ENCODE data around the gene ANKZF1. TPM values are rescaled to one million over a fixed set of nuclear protein-coding genes. Genes with fewer than 3 reads are reported as not detected.

The ANKZF1 gene
- total RNA-seq, 1 experiment from 2014 or later = 36.2 TPM

GRCh38 chr2:219180961-219181360 lies 48.6 kb upstream of the ANKZF1 start:
- CTCF ChIA-PET = no interaction called here
- H3K9me3 ChIP-seq (ENCODE audit: control insufficient read depth, insufficient read depth, low read depth, low read length) = no peaks in the 10 kb centered on the region
- ATAC-seq = no peak
- H3K27ac ChIP-seq (ENCODE audit: low read length) = no peak overlapping the region
- peaks cover 10% of the 10 kb centered on the region for H3K4me1 ChIP-seq (ENCODE audit: control insufficient read depth, insufficient read depth, low read length)
- H3K27me3 ChIP-seq (ENCODE audit: control insufficient read depth, insufficient read depth, low read length) = no peaks in the 10 kb centered on the region
- POLR2A ChIA-PET = no interaction called here
- in situ Hi-C loops (cut with HindIII; ENCODE audit: low pct_unique_long_range_greater_than_20kb, low sequenced_read_pairs) = no loop called here
- TF ChIP-seq CTCF (IDR thresholded peaks at IDR 0.05) (no peak), TCF7L2 (IDR thresholded peaks at IDR 0.05; ENCODE audit: low read depth, low read length) (no peak), REST (IDR thresholded peaks at IDR 0.05; ENCODE audit: insufficient read depth in 1 of 2, low read depth in 2 of 2, low read length in 1 of 2) (no peak), SIN3A (IDR thresholded peaks at IDR 0.05; ENCODE audit: borderline replicate concordance, insufficient read depth, low read depth, low read length) (no peak), POLR2AphosphoS5 (IDR thresholded peaks at IDR 0.05; ENCODE audit: low read depth, low read length) (no peak)
- H3K36me3 ChIP-seq (ENCODE audit: control insufficient read depth, insufficient read depth, low read length) = peaks cover 25% of the 10 kb centered on the region
- H3K4me3 ChIP-seq (ENCODE audit: low read depth in 2 of 2, low read length in 2 of 2) = no peak overlapping the region
- intact Hi-C loops (cut with micrococcal nuclease; ENCODE audit: unreplicated experiment) = no loop called here
- DNase-seq (ENCODE audit: low read depth, low spot score) = no peak
- BruUV-seq (replicated peaks) = no TSS peak

GRCh38 chr2:219181531-219181930 lies 48.1 kb upstream of the ANKZF1 start:
- in situ Hi-C loops (cut with HindIII; ENCODE audit: low pct_unique_long_range_greater_than_20kb, low sequenced_read_pairs) (no loop called here), intact Hi-C loops (cut with micrococcal nuclease; ENCODE audit: unreplicated experiment) (no loop called here)
- Histone ChIP-seq H3K36me3 (ENCODE audit: control insufficient read depth, insufficient read depth, low read length) (peaks cover 25% of the 10 kb centered on the region), H3K27ac (ENCODE audit: low read length) (no peak overlapping the region), H3K27me3 (ENCODE audit: control insufficient read depth, insufficient read depth, low read length) (no peaks in the 10 kb centered on the region), H3K4me3 (ENCODE audit: low read depth in 2 of 2, low read length in 2 of 2) (no peak overlapping the region), H3K4me1 (ENCODE audit: control insufficient read depth, insufficient read depth, low read length) (peaks cover 10% of the 10 kb centered on the region), H3K9me3 (ENCODE audit: control insufficient read depth, insufficient read depth, low read depth, low read length) (no peaks in the 10 kb centered on the region)
- POLR2A ChIA-PET = no interaction called here
- no TSS peak for BruUV-seq (replicated peaks)
- DNase-seq (ENCODE audit: low read depth, low spot score) = no peak
- CTCF ChIA-PET = no interaction called here
- ATAC-seq = no peak
- no peak for TF ChIP-seq SIN3A (IDR thresholded peaks at IDR 0.05; ENCODE audit: borderline replicate concordance, insufficient read depth, low read depth, low read length)
- no peak for TF ChIP-seq POLR2AphosphoS5 (IDR thresholded peaks at IDR 0.05; ENCODE audit: low read depth, low read length)
- TF ChIP-seq REST (IDR thresholded peaks at IDR 0.05; ENCODE audit: insufficient read depth in 1 of 2, low read depth in 2 of 2, low read length in 1 of 2) = no peak
- no peak for TF ChIP-seq CTCF (IDR thresholded peaks at IDR 0.05)
- no peak for TF ChIP-seq TCF7L2 (IDR thresholded peaks at IDR 0.05; ENCODE audit: low read depth, low read length)
